ENCODE data around the gene RALGPS1.

Gene RALGPS1

GRCh38 chr9:127020036-127020801, 105.6 kb downstream of the RALGPS1 start:
- TF ChIP-seq POLR2AphosphoS5 (IDR thresholded peaks at IDR 0.05; ENCODE audit: low read depth), result no peak
- DNase-seq (ENCODE audit: low read depth in 1 of 2, low spot score in 1 of 2), result no peak

DNA sequence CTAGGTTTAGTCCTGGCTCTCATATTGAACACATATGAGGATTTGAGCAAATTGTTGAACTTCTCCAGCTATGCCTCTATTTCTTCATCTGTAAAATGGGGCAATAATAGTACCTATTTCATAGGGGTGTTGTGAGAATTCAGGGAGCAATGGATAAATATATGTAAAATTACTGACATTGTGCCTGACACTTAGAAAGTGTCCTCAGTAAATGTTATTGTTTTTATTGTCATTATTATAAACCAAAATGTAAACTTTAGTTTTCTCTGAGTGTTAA, 106.2 kb downstream of the RALGPS1 start:
- no peak overlapping the region for H3K27ac ChIP-seq (replicated peaks)
- H3K27me3 ChIP-seq (ENCODE audit: insufficient read depth, poor library complexity, severe bottlenecking), result no peaks in the 10 kb centered on the region
- TF ChIP-seq POLR2AphosphoS5 (IDR thresholded peaks at IDR 0.05; ENCODE audit: low read depth) (no peak), REST (IDR thresholded peaks at IDR 0.05; ENCODE audit: insufficient replicate concordance, low read depth) (no peak), GABPA (IDR thresholded peaks at IDR 0.05; ENCODE audit: low read depth) (no peak), SPI1 (IDR thresholded peaks at IDR 0.05; ENCODE audit: borderline replicate concordance, low read depth) (no peak)
- TF ChIP-seq, protein P1, sequence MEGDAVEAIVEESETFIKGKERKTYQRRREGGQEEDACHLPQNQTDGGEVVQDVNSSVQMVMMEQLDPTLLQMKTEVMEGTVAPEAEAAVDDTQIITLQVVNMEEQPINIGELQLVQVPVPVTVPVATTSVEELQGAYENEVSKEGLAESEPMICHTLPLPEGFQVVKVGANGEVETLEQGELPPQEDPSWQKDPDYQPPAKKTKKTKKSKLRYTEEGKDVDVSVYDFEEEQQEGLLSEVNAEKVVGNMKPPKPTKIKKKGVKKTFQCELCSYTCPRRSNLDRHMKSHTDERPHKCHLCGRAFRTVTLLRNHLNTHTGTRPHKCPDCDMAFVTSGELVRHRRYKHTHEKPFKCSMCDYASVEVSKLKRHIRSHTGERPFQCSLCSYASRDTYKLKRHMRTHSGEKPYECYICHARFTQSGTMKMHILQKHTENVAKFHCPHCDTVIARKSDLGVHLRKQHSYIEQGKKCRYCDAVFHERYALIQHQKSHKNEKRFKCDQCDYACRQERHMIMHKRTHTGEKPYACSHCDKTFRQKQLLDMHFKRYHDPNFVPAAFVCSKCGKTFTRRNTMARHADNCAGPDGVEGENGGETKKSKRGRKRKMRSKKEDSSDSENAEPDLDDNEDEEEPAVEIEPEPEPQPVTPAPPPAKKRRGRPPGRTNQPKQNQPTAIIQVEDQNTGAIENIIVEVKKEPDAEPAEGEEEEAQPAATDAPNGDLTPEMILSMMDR (IDR thresholded peaks at IDR 0.05; ENCODE audit: insufficient read depth, low read length), result no peak
- no peak for DNase-seq (ENCODE audit: low read depth in 1 of 2, low spot score in 1 of 2)
- H3K4me3 ChIP-seq (replicated peaks; ENCODE audit: insufficient read depth, low read length), result no peak overlapping the region

More at GRCh38 chr9:127020036-127020801, 105.6 kb downstream of the RALGPS1 start:
- Histone ChIP-seq H3K27me3 (ENCODE audit: insufficient read depth, poor library complexity, severe bottlenecking) (no peaks in the 10 kb centered on the region), H3K27ac (replicated peaks) (no peak overlapping the region), H3K4me3 (replicated peaks; ENCODE audit: insufficient read depth, low read length) (no peak overlapping the region)

DNA sequence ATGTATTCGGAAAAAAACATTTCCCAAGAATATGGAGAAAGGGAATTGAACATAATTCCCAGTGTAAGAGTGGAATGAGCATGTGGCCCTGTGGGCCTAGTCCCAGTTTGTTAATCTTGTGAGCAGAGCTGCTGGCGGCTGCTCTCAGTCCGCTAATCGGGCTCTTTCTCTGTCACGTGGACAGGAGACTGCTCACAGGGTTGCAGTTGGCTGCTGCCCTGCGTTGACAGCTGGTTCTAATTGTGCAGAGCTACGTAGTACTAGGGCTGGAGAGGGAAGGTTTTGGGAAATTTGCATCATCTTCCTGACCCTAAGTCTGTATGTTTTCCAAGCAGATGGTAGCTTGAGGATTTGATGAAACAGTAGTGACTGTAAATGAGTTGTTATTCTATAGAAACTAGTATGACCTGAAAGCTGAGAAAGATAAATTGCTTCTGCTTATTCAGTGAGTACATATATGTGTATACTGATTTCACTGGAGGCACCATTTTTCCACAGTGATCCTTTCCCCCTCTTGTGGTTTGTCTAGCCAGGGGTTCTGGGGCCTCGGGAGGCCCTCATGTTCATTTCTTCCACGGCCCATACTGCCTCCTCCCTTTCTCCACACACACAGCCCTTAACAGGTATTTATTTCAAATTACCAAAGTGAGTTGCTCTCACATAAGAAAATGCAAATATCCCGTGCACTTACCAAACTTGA, 107.2 kb downstream of the RALGPS1 start:
- no peaks in the 10 kb centered on the region for H3K27me3 ChIP-seq (ENCODE audit: insufficient read depth, poor library complexity, severe bottlenecking)
- no peak for DNase-seq (ENCODE audit: low read depth in 1 of 2, low spot score in 1 of 2)
- H3K27ac ChIP-seq (replicated peaks), result no peak overlapping the region
- H3K4me3 ChIP-seq (replicated peaks; ENCODE audit: insufficient read depth, low read length), result no peak overlapping the region
- TF ChIP-seq SPI1 (IDR thresholded peaks at IDR 0.05; ENCODE audit: borderline replicate concordance, low read depth) (no peak), REST (IDR thresholded peaks at IDR 0.05; ENCODE audit: insufficient replicate concordance, low read depth) (no peak), POLR2AphosphoS5 (IDR thresholded peaks at IDR 0.05; ENCODE audit: low read depth) (no peak), GABPA (IDR thresholded peaks at IDR 0.05; ENCODE audit: low read depth) (no peak)
- TF ChIP-seq, protein P1 (IDR thresholded peaks at IDR 0.05; ENCODE audit: insufficient read depth, low read length), result no peak

GRCh38 chr9:127022913-127023660, 108.5 kb downstream of the RALGPS1 start:
- H3K4me3 ChIP-seq (replicated peaks; ENCODE audit: insufficient read depth, low read length), result no peak overlapping the region
- no peaks in the 10 kb centered on the region for H3K27me3 ChIP-seq (ENCODE audit: insufficient read depth, poor library complexity, severe bottlenecking)
- no peak for DNase-seq (ENCODE audit: low read depth in 1 of 2, low spot score in 1 of 2)
- TF ChIP-seq REST (IDR thresholded peaks at IDR 0.05; ENCODE audit: insufficient replicate concordance, low read depth), result no peak
- no peak for TF ChIP-seq GABPA (IDR thresholded peaks at IDR 0.05; ENCODE audit: low read depth)
- no peak for TF ChIP-seq POLR2AphosphoS5 (IDR thresholded peaks at IDR 0.05; ENCODE audit: low read depth)
- no peak for TF ChIP-seq SPI1 (IDR thresholded peaks at IDR 0.05; ENCODE audit: borderline replicate concordance, low read depth)
- TF ChIP-seq, protein P1 (IDR thresholded peaks at IDR 0.05; ENCODE audit: insufficient read depth, low read length), result no peak
- H3K27ac ChIP-seq (replicated peaks), result no peak overlapping the region
